ENCODE results near the gene DLG2.

Gene DLG2

GRCh38 chr11:84837402-84838069, 789.6 kb downstream of the DLG2 start:
- in situ Hi-C loops (cut with MboI; ENCODE audit: low sequenced_read_pairs, unreplicated experiment) = no loop called here
- no peak for DNase-seq (ENCODE audit: low spot score)
- TF ChIP-seq CTCF (IDR thresholded peaks at IDR 0.05; ENCODE audit: borderline replicate concordance, control extremely low read depth, extremely low read depth, insufficient read depth, missing control alignments) = no peak

DNA sequence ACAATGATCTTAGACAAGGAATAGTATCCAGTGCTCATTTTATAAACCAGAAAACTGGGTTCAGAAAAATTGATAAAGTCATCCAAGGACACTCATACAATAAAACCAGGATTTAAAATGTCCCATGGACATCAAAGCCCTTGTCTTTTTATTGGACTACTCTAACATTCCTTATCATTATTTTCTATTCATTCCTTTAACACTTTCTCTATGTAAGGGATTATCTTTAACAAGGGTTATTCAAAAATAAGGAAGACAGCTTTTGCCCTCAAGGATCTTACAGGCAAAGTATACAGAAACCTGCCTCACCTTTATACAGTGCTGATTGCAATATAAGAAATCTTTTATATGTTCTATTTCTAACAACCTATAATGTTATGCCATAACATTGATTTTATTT, 790.8 kb downstream of the DLG2 start:
- in situ Hi-C loops (cut with MboI; ENCODE audit: low sequenced_read_pairs, unreplicated experiment) = no loop called here
- DNase-seq (ENCODE audit: low spot score) = no peak
- no peak for TF ChIP-seq CTCF (IDR thresholded peaks at IDR 0.05; ENCODE audit: borderline replicate concordance, control extremely low read depth, extremely low read depth, insufficient read depth, missing control alignments)

DNA sequence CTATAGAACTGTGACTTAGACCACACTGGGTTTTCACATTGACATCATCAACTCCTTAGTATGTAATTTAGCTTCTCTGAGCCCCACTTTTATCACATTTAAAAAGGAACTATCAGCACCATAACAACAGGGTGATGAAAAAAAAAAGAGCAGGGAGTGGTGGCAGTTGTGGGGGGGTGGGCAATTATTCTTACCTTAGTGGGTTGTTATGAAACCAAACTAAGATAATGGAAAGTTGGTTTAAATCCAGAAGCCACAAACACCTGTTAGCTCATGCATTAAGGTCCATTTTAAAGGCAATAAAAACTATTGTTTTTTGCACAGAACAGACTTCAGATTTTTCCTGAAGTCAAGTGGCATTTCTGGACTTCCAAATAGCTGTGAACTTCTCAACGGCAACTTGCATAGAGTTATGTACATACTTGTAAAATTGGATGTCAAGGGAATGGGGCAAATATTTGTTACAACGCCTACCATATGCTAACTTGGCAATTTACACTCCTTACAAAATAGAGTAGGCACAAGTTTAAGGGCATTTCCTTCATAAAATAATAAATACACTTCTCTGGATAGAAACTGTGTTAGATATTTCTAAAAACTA, 793.6 kb downstream of the DLG2 start:
- TF ChIP-seq CTCF (IDR thresholded peaks at IDR 0.05; ENCODE audit: borderline replicate concordance, control extremely low read depth, extremely low read depth, insufficient read depth, missing control alignments) = no peak
- in situ Hi-C loops (cut with MboI; ENCODE audit: low sequenced_read_pairs, unreplicated experiment) = no loop called here
- DNase-seq (ENCODE audit: low spot score) = no peak

GRCh38 chr11:84830372-84830771, 796.8 kb downstream of the DLG2 start:
- TF ChIP-seq CTCF (IDR thresholded peaks at IDR 0.05; ENCODE audit: borderline replicate concordance, control extremely low read depth, extremely low read depth, insufficient read depth, missing control alignments) = no peak
- in situ Hi-C loops (cut with MboI; ENCODE audit: low sequenced_read_pairs, unreplicated experiment) = no loop called here
- DNase-seq (ENCODE audit: low spot score) = no peak

- in situ Hi-C loops (cut with MboI; ENCODE audit: low sequenced_read_pairs, unreplicated experiment) = no loop called here
- no peak for DNase-seq (ENCODE audit: low spot score)
- TF ChIP-seq CTCF (IDR thresholded peaks at IDR 0.05; ENCODE audit: borderline replicate concordance, control extremely low read depth, extremely low read depth, insufficient read depth, missing control alignments) = no peak
Observed at GRCh38 chr11:84829162-84829561, 798.0 kb downstream of the DLG2 start.

- TF ChIP-seq CTCF (IDR thresholded peaks at IDR 0.05; ENCODE audit: borderline replicate concordance, control extremely low read depth, extremely low read depth, insufficient read depth, missing control alignments) = no peak
- DNase-seq (ENCODE audit: low spot score) = no peak
- in situ Hi-C loops (cut with MboI; ENCODE audit: low sequenced_read_pairs, unreplicated experiment) = no loop called here
Observed at GRCh38 chr11:84828616-84829015, 798.5 kb downstream of the DLG2 start.
